OCI-M2 (cell line): ENCODE data around the gene COX5A.
A peak's percentile ranks its signal among the peaks of the same experiment; 100 is the strongest.

Experiments
- DNase-seq: peaks from one replicate; lab custom pipeline; 2025; ENCODE audit not compliant: unreplicated experiment; lab: John Stamatoyannopoulos, UW

The COX5A gene

DNA sequence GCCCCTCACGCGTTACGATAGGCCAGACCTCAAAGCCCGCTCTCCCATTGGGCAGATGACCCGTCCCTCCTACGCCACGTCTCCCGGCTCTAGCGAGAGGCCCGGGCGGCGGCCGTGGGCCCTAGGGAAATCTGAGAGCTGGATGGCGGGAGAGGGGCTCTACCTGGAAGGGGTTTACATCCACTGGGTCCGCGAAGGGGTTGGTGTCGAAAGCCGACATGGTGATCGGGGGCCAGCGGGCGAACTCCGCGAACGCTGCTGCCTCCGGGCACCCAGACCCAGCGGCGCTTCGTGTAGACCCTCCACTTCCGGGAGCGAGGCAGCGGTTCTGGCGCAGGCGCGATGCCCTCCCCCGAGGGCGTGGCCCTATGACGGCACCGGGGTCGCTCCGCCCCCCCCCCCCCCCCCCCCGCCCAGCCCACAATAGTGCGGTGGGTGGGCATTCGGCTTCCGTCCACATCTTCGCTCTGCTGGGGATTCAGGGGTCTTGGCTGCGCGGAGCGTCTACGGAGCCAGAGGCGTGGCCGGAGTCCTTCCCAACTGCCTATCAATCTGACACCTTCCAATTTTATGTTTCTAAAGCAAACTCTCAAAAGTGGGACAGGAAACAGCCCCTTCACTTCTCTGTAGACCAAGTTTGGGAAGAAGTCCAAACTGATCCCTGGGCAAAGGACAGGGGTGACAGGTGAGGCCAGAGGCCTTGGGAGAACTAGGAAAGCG lies 64.7 kb downstream of the COX5A start, which contains the start of gene SCAMP2:
Gene SCAMP2, minus strand, starts transcription at position 330 of the 720 bp plus-strand sequence. Its CDS starts 110 bp downstream, at position 220.
- DNase-seq = peak; percentile 58

DNA sequence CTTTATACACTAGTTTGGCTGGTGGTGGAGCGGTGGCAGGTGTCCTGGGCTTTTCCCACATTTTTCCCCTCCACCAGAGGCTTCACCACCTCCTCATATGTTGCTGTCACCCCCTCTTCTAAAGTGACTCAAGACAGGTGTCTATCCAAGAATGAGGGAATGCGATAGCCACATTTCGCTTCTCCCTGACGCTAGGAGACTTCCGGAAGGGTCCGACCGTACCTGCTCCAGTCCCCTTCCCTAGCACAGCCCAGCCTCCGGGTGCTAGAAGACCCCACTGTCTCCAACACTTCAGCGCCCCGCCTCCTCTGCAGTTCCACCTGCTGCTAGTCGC lies 65.2 kb downstream of the COX5A start:
- no peak for DNase-seq

DNA sequence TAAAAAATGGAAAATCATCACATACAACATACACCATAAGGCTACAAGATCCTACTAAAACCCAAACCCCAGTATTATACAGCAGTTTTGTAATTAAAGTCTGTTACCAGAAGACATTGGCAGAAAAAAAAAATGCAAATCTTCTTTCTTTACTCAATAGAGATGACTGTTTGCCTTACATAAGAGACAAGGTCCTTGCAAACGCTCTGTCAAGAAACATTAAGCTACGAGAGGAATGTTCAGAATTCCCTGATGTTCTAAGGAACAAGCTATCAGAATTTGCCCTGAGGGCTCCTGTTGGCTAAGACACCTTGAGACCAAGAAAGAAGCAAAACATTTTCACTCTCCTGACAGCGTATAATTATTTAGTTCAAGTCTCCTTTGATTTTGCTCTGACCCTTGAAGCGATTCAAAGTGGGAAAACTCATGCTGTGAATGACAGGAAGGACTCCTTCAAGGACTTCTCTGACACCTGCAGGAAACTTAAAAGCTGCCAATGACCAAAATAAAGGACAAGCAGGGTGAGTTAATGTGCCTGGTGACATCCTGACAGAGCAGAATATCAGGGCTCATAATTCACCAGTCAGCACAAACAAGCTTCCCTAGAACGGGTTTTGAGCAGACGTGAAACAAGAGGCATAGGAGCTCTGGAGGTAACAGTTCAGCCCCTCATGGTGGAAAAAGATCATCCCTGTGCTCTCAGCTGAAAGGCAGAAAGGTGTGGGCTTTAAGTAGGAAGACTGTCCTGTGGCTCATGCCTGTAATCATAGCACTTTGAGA lies 67.2 kb downstream of the COX5A start:
- DNase-seq = no peak
